ENCODE data around the gene RPGRIP1.
"Not testable (repeated sequence)": the region's sequence is repeated elsewhere in the genome, so short reads cannot be mapped to it uniquely, and the experiment has no call there.

Gene RPGRIP1

GRCh38 chr14:21258005-21258888 lies 21.6 kb upstream of the RPGRIP1 start:
- DNase-seq (ENCODE audit: low read depth), result peak; percentile 33

- no peak for DNase-seq (ENCODE audit: low read depth)
Measured at GRCh38 chr14:21258889-21259787, 20.7 kb upstream of the RPGRIP1 start.

- no peak for DNase-seq (ENCODE audit: low read depth)
Measured at GRCh38 chr14:21261824-21262223, 18.1 kb upstream of the RPGRIP1 start.

GRCh38 chr14:21262410-21262809 lies 17.5 kb upstream of the RPGRIP1 start:
- DNase-seq (ENCODE audit: low read depth), result no peak

GRCh38 chr14:21263284-21264024 lies 16.4 kb upstream of the RPGRIP1 start:
- peak; percentile 83 for DNase-seq (ENCODE audit: low read depth)

- peak; percentile 61 for DNase-seq (ENCODE audit: low read depth)
Measured at GRCh38 chr14:21264025-21264801, 15.7 kb upstream of the RPGRIP1 start.

GRCh38 chr14:21267431-21267845 lies 12.4 kb upstream of the RPGRIP1 start:
- peak; percentile 11 for DNase-seq (ENCODE audit: low read depth)

- peak; percentile 38 for DNase-seq (ENCODE audit: low read depth)
Measured at GRCh38 chr14:21267886-21268616, 11.8 kb upstream of the RPGRIP1 start.

GRCh38 chr14:21268617-21269251 lies 11.1 kb upstream of the RPGRIP1 start:
- DNase-seq (ENCODE audit: low read depth), result peak; percentile 75

- DNase-seq (ENCODE audit: low read depth), result peak; percentile 100
Measured at GRCh38 chr14:21269252-21270046, 10.4 kb upstream of the RPGRIP1 start, which contains the start of gene HNRNPC. HNRNPC (minus strand) TSS chr14:21269442; CDS start chr14:21234193, 35,249 bp downstream.

GRCh38 chr14:21272661-21273060 lies 7.2 kb upstream of the RPGRIP1 start:
- DNase-seq (ENCODE audit: low read depth), result not testable (repeated sequence)

GRCh38 chr14:21275261-21275858 lies 4.5 kb upstream of the RPGRIP1 start:
- no peak for DNase-seq (ENCODE audit: low read depth)

- no peak for DNase-seq (ENCODE audit: low read depth)
Measured at GRCh38 chr14:21278632-21279031, 1.3 kb upstream of the RPGRIP1 start.

GRCh38 chr14:21281917-21282316 lies 2.0 kb downstream of the RPGRIP1 start:
- not testable (repeated sequence) for DNase-seq (ENCODE audit: low read depth)

GRCh38 chr14:21286516-21286915 lies 6.6 kb downstream of the RPGRIP1 start:
- not testable (repeated sequence) for DNase-seq (ENCODE audit: low read depth)

- no peak for DNase-seq (ENCODE audit: low read depth)
Measured at GRCh38 chr14:21287168-21287567, 7.3 kb downstream of the RPGRIP1 start.

- not testable (repeated sequence) for DNase-seq (ENCODE audit: low read depth)
Measured at GRCh38 chr14:21294026-21294425, 14.1 kb downstream of the RPGRIP1 start.

GRCh38 chr14:21298358-21298757 lies 18.5 kb downstream of the RPGRIP1 start:
- peak; percentile 22 for DNase-seq (ENCODE audit: low read depth)

Measured in amniotic epithelial cell (primary cell).